GM12864 (cell line): ENCODE data around the gene NADK2.

Experiments used
- DNase-seq: peaks from one replicate; pipeline ENCODE4 v3.0.0-alpha.2; 2011; ENCODE audit warnings: low read depth
- H3K4me3 ChIP-seq: 2 replicates; pipeline ENCODE4 v1.5.1; 2011; ENCODE audit warnings: mild to moderate bottlenecking, low read depth, low read length, control low read depth
- TF ChIP-seq, protein P1 (sequence below): IDR thresholded peaks from 2 replicates; pipeline ENCODE4 v1.5.1; 2011; ENCODE audit warnings: low read depth, mild to moderate bottlenecking, moderate library complexity, low read length, control low read depth, inconsistent platforms; ENCODE audit errors: missing control alignments

NADK2 gene

DNA sequence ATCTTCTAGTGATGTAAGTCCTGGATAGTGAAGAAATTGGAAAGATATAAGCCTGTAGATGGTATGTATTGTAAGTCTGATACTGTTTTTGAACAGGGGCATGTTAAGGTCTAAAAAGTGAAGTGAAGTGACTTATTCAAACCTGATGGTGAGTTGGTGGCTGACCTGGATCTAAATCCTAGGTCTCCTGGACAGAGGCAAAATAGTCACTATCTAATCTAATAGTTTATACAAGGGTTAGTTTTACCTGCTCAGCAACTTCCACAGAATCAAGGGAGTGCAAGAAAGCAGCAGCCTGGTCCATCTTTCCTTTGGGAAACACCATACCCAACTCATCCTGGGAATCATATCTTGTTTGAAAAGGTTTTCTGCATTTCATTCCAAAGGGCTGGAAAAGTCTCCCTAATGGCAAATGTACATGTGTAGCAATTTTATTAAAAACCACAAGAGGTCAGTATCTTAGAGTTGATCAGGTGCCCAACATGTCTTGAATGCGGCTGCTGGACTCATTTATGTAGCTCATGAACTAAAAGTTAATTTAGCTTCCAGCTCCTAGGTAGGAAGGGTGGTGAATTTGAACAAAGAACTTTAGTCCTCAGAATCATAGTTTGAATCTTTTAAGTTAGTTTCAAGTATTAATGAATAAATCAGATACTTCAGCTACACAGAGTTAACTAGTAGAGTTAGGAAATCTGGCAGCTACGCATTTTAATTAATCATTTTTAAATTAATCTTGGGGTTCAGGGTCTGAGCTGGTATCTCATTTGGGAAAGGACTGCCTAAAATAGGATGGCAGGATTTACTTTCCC lies 63.8 kb downstream of the NADK2 start:
- TF ChIP-seq, protein P1, sequence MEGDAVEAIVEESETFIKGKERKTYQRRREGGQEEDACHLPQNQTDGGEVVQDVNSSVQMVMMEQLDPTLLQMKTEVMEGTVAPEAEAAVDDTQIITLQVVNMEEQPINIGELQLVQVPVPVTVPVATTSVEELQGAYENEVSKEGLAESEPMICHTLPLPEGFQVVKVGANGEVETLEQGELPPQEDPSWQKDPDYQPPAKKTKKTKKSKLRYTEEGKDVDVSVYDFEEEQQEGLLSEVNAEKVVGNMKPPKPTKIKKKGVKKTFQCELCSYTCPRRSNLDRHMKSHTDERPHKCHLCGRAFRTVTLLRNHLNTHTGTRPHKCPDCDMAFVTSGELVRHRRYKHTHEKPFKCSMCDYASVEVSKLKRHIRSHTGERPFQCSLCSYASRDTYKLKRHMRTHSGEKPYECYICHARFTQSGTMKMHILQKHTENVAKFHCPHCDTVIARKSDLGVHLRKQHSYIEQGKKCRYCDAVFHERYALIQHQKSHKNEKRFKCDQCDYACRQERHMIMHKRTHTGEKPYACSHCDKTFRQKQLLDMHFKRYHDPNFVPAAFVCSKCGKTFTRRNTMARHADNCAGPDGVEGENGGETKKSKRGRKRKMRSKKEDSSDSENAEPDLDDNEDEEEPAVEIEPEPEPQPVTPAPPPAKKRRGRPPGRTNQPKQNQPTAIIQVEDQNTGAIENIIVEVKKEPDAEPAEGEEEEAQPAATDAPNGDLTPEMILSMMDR, result peak; percentile 30
- DNase-seq, result no peak
- H3K4me3 ChIP-seq, result no peak overlapping the region

DNA sequence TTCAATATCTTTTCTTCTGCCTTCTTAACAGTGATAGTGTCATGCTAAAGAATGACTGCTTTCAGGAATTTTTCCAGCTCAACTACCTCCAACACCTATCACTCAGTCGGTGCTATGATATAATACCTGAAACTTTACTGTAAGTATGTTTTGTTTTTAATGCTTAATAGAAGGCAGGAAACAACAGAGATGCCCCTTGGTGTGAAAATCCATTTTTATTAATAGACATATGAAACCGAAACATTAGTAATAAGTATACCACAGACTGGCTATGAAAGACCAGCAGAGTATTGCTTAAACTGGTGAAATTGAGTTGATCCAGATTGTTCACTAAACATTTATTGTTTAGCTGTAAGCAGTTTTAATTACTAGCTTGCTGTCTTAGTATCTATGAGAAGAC lies 64.6 kb downstream of the NADK2 start:
- DNase-seq, result peak; percentile 25
- H3K4me3 ChIP-seq, result no peak overlapping the region

DNA sequence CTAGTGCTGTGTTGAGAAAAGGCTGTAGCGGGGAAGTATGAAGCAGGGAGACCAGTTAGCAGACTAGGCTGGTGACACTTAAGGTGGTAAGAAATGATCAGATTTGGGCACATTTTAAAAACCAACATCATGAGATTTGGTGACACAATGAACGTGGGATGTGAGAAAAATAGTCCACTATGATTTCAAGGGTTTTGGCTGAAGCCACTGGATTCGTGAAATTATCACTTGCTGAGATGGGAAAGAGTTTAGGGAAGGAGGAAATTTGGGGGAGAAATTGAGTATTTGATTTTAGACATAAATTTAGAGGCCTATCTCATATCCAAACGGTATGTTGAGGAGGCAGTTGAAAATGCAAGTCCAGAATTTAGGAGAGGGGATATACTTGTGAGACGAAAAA lies 66.7 kb downstream of the NADK2 start:
- DNase-seq, result no peak
- no peak overlapping the region for H3K4me3 ChIP-seq
- TF ChIP-seq, protein P1, result no peak

More for the DNA sequence above, 64.6 kb downstream of the NADK2 start:
- TF ChIP-seq, protein P1, result no peak

DNA sequence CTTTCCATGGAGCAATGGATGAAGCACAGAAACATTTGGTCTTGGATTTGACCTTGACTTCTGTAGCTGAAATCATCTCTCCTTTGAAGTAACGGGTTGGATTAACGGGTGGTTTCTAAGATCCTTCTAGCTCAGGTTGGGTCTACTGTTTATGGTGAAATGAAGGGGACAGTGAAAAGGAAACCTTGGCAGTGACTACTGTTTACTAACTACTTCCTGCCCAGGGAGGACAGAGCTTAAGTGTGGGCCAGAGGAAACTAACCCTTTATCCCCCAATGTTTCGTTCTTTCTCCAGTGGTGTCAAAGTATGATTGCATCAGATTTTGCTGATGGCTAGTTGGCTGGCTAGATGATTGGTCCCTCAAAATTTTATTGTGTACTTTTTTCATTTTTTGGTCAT lies 67.6 kb downstream of the NADK2 start:
- DNase-seq, result no peak
- TF ChIP-seq, protein P1, result no peak
- H3K4me3 ChIP-seq, result no peak overlapping the region

DNA sequence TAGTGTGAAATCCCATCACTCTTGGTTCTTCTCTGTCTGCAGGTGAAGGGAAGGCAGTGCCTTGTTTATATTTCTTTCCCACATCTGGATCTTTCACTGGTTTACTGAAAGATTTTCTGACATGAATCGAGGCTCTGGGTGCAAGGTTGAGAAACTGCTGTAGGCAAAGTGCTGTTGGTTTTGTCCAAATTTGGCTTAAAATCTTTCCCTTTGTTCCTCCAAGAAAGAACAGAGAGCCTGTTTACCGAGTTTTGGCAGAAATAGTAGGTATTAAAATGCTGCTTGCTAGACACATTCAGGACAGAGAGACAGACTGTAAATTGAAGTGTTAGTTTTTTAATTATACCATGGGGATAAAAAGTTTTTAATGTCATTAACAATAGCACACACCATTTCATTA lies 68.3 kb downstream of the NADK2 start:
- no peak overlapping the region for H3K4me3 ChIP-seq
- DNase-seq, result no peak
- TF ChIP-seq, protein P1, result no peak

DNA sequence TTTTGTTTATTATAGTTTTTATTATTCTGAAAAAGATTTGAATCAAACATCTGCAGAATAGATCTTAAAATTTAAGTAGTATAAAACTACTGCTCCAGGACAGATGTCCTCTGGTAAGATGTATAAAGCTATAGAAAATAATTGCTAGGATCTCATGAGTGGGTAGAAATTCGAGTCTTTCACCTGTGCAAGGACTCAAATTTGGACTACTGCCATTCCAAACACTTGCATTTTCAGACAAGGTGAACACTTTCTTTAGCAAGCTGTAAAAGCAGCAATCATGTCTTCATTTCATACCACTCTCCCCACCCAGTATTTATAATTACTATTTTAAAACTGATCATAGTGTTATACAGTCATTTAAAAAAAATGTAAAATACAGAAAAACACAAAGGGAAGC lies 69.1 kb downstream of the NADK2 start:
- H3K4me3 ChIP-seq, result no peak overlapping the region
- DNase-seq, result no peak
- TF ChIP-seq, protein P1, result no peak
